Esophagus squamous epithelium (tissue), 4 donors: Measurements from ENCODE around the gene VAMP1.

Experiments used
- POLR2A ChIP-seq, 4 donors: fragments of 450-650 bp; IDR thresholded peaks; one replicate each; pipeline ENCODE4 v1.6.1; 2017; ENCODE audit warnings: antibody characterized with exemption in 4 of 4, mild to moderate bottlenecking in 4 of 4, moderate library complexity in 3 of 4
- TF ChIP-seq, protein P1 (sequence below), 6 experiments: fragments of 450-650 bp in 4 of 6; fragments of 200-600 bp in 2 of 6; sonication (generic) in 2 of 6; IDR thresholded peaks; one replicate each; pipeline ENCODE4 v1.5.1; 2016 to 2019; ENCODE audit warnings: antibody characterized with exemption in 6 of 6, mild to moderate bottlenecking in 4 of 6, moderate library complexity in 4 of 6

DNA sequence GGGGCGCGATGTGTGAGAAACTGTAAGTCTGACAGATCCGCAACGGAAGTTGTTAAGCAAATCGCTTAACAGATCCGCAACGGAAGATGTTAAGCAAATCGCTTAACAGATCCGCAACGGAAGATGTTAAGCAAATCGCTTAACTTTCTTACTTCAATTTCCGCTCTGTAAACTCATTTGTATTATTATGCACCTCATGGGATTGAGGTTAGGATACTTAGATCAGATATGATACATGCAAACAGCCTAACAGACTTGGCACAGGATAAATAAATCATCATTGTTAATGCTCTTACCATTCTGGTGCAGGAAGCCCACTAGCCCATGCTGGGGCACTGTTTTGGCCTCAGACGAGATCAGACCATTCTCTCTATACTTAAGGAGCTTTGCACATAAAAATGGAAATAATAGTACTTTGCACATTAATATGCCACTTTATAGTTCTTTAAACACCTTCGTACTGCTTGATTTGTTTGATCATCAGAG is 23.8 kb upstream of the VAMP1 start:
- TF ChIP-seq, protein P1, sequence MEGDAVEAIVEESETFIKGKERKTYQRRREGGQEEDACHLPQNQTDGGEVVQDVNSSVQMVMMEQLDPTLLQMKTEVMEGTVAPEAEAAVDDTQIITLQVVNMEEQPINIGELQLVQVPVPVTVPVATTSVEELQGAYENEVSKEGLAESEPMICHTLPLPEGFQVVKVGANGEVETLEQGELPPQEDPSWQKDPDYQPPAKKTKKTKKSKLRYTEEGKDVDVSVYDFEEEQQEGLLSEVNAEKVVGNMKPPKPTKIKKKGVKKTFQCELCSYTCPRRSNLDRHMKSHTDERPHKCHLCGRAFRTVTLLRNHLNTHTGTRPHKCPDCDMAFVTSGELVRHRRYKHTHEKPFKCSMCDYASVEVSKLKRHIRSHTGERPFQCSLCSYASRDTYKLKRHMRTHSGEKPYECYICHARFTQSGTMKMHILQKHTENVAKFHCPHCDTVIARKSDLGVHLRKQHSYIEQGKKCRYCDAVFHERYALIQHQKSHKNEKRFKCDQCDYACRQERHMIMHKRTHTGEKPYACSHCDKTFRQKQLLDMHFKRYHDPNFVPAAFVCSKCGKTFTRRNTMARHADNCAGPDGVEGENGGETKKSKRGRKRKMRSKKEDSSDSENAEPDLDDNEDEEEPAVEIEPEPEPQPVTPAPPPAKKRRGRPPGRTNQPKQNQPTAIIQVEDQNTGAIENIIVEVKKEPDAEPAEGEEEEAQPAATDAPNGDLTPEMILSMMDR (IDR thresholded peaks at IDR 0.05), result no peak
- TF ChIP-seq POLR2A (IDR thresholded peaks at IDR 0.05), result no peak
